PC-3 (cell line): ENCODE results near the gene MROH9. TPM values are rescaled to one million over a fixed set of nuclear protein-coding genes. Genes with fewer than 3 reads are reported as not detected.

Experiments
- ATAC-seq: fragments of 200-7000 bp; cut with Tn5 transposase; 2 replicates; pipeline ENCODE4 v1.9.1; 2020; ENCODE audit warnings: mild to moderate bottlenecking, moderate library complexity
- BruUV-seq: library from RNA; stranded (reverse); fragments of 400-500 nt; replicated peaks from 2 replicates; lab custom pipeline; 2021; lab: Mats Ljungman, UMichigan
- CTCF ChIA-PET: fragments of 300-600 bp; sonication (Branson Sonifier 250); formaldehyde crosslinking; loops from one replicate; lab custom pipeline; 2022; ENCODE audit warnings: antibody characterized with exemption; lab: Charles Lee
- POLR2A ChIA-PET: fragments of 300-600 bp; sonication (Branson Sonifier 250); formaldehyde crosslinking; loops from one replicate; lab custom pipeline; 2022; ENCODE audit warnings: antibody characterized with exemption; ENCODE audit not compliant: unreplicated experiment; lab: Charles Lee
- DNase-seq: peaks from one replicate; pipeline ENCODE4 v3.0.0-alpha.2; 2015
- H2AFZ ChIP-seq: fragments of 300-600 bp; sonication (generic); 2 replicates; pipeline ENCODE4 v1.6.0; 2016; ENCODE audit warnings: antibody characterized with exemption, low read length
- H3F3A ChIP-seq: fragments of 300-600 bp; sonication (generic); one replicate; pipeline ENCODE4 v1.6.0; 2017; ENCODE audit warnings: antibody characterized with exemption, low read length, control low read depth, mild to moderate bottlenecking; ENCODE audit not compliant: unreplicated experiment
- H3K27ac ChIP-seq: fragments of 300-600 bp; sonication (generic); 2 replicates; pipeline ENCODE4 v1.5.1; 2016; ENCODE audit warnings: mild to moderate bottlenecking, low read length
- H3K27me3 ChIP-seq: fragments of 300-600 bp; sonication (generic); 2 replicates; pipeline ENCODE4 v1.6.1; 2016; ENCODE audit warnings: low read length, mixed read lengths
- H3K36me3 ChIP-seq: fragments of 300-600 bp; sonication (generic); 2 replicates; pipeline ENCODE4 v1.6.1; 2016; ENCODE audit warnings: low read depth, mixed run types, low read length, mixed read lengths
- H3K4me1 ChIP-seq: fragments of 300-600 bp; sonication (generic); 2 replicates; pipeline ENCODE4 v1.5.1; 2016; ENCODE audit warnings: low read length; ENCODE audit not compliant: insufficient read depth
- H3K4me2 ChIP-seq: fragments of 300-600 bp; sonication (generic); 2 replicates; pipeline ENCODE4 v1.6.0; 2016; ENCODE audit warnings: low read length
- H3K4me3 ChIP-seq: fragments of 300-600 bp; sonication (generic); 2 replicates; pipeline ENCODE4 v1.5.1; 2016; ENCODE audit warnings: mild to moderate bottlenecking, low read length, mixed read lengths
- H3K79me2 ChIP-seq: fragments of 300-600 bp; sonication (generic); 2 replicates; pipeline ENCODE4 v1.6.1; 2017; ENCODE audit warnings: low read length, mixed read lengths
- H3K9ac ChIP-seq: fragments of 300-600 bp; sonication (generic); 2 replicates; pipeline ENCODE4 v1.6.0; 2016; ENCODE audit warnings: mild to moderate bottlenecking, low read length
- H3K9me2 ChIP-seq: fragments of 300-600 bp; sonication (generic); replicated peaks from 2 replicates; pipeline ENCODE4 v1.6.1; 2016; ENCODE audit warnings: mixed run types, low read length, mixed read lengths
- H3K9me3 ChIP-seq: fragments of 300-600 bp; sonication (generic); 2 replicates; pipeline ENCODE4 v1.6.1; 2016; ENCODE audit warnings: low read length, mixed read lengths
- H4K20me1 ChIP-seq: fragments of 300-600 bp; sonication (generic); 2 replicates; pipeline ENCODE4 v1.6.1; 2016; ENCODE audit warnings: low read length, mixed read lengths
- EZH2 ChIP-seq: fragments of 300-600 bp; sonication (generic); IDR thresholded peaks from one replicate; pipeline ENCODE4 v1.6.1; 2017; ENCODE audit warnings: antibody characterized with exemption, mild to moderate bottlenecking, low read length; ENCODE audit not compliant: unreplicated experiment
- EZH2phosphoT487 ChIP-seq: fragments of 300-600 bp; sonication (generic); IDR thresholded peaks from 2 replicates; pipeline ENCODE4 v1.6.1; 2018; ENCODE audit warnings: mild to moderate bottlenecking, antibody characterized with exemption, low read length, borderline replicate concordance
- intact Hi-C: fragments of 100-400 bp; cut with micrococcal nuclease; formaldehyde crosslinking; loops from 2 replicates; pipeline ENCODE4 v1.9.0; 2023
- total RNA-seq: library from RNA; depleted of rRNA; stranded (reverse); fragments of >200 nt; gene quantifications from 2 replicates; pipeline ENCODE4 v1.2.3, GENCODE V29; 2014
- TF ChIP-seq, protein P1 (sequence below): fragments of 300-600 bp; sonication (generic); conservative IDR thresholded peaks from 2 replicates; pipeline ENCODE4 v1.5.1; 2017; ENCODE audit warnings: antibody characterized with exemption, low read depth, mild to moderate bottlenecking, low read length

The MROH9 gene
- total RNA-seq, 1 experiment from 2014 or later = not detected

DNA sequence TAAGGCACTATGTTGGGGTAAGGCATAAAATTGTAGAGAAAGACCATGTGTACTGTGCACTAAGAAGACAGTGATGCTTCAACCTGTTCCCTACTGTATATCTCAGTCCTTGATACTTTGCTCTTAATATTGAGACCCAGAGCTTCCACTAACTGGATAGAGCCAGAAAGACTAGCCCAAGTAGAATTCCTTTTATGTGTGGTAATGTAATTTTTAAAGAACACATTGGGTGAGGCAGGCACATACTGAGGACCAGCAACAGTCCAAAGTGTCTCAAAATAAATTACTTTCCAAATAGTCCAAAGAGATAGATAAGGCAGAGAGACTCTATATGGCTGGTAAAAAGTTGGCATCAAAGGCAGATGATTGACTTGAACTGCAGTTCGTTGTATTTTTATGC, 31.4 kb upstream of the MROH9 start:
- Histone ChIP-seq H3F3A (no peaks in the 10 kb centered on the region), H3K36me3 (no peaks in the 10 kb centered on the region)
- no peak for ATAC-seq

DNA sequence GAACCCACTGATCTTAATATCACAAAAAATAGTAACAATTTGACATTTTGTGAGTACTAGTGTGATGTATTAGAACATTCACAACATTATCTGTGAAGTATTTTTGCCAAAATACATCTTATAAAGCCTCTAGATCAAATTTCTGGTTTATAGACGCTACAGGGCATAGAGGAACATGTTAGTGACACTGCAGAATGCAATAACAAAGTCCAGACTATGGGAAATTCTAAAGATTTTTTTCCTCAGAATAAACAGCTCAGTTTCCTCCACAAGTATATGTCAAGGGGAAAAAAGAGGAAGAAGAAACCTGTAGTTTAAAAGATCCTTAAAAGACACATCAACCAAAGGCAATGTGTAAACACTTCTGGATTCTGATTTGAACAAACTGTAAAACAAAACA, 26.4 kb upstream of the MROH9 start:
- TF ChIP-seq, protein P1, sequence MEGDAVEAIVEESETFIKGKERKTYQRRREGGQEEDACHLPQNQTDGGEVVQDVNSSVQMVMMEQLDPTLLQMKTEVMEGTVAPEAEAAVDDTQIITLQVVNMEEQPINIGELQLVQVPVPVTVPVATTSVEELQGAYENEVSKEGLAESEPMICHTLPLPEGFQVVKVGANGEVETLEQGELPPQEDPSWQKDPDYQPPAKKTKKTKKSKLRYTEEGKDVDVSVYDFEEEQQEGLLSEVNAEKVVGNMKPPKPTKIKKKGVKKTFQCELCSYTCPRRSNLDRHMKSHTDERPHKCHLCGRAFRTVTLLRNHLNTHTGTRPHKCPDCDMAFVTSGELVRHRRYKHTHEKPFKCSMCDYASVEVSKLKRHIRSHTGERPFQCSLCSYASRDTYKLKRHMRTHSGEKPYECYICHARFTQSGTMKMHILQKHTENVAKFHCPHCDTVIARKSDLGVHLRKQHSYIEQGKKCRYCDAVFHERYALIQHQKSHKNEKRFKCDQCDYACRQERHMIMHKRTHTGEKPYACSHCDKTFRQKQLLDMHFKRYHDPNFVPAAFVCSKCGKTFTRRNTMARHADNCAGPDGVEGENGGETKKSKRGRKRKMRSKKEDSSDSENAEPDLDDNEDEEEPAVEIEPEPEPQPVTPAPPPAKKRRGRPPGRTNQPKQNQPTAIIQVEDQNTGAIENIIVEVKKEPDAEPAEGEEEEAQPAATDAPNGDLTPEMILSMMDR = no peak
- no peak for TF ChIP-seq EZH2
- TF ChIP-seq EZH2phosphoT487 = no peak
- H3K4me3 ChIP-seq = no peak overlapping the region
- CTCF ChIA-PET = interaction anchor here (0.8 kb wide), 2 partner anchors 18 to 21 kb away, joined by 3 read pairs; no protein-coding TSS in a partner anchor

More for the DNA sequence above, 31.4 kb upstream of the MROH9 start:
- CTCF ChIA-PET = no interaction called here
- no peak overlapping the region for H3K27ac ChIP-seq
- no peaks in the 10 kb centered on the region for H3K79me2 ChIP-seq
- H3K4me2 ChIP-seq = no peak overlapping the region
- POLR2A ChIA-PET = no interaction called here
- no peak for DNase-seq
- no peak overlapping the region for H3K9ac ChIP-seq
- no TSS peak for BruUV-seq
- no peak overlapping the region for H3K4me3 ChIP-seq
- no peak overlapping the region for H2AFZ ChIP-seq
- H3K9me2 ChIP-seq = no peaks in the 10 kb centered on the region
- no peaks in the 10 kb centered on the region for H3K9me3 ChIP-seq
- peaks cover 49% of the 10 kb centered on the region for H3K27me3 ChIP-seq
- no peaks in the 10 kb centered on the region for H4K20me1 ChIP-seq
- TF ChIP-seq EZH2phosphoT487 (no peak), EZH2 (no peak)
- TF ChIP-seq, protein P1 = no peak
- intact Hi-C loops = no loop called here
- no peaks in the 10 kb centered on the region for H3K4me1 ChIP-seq

DNA sequence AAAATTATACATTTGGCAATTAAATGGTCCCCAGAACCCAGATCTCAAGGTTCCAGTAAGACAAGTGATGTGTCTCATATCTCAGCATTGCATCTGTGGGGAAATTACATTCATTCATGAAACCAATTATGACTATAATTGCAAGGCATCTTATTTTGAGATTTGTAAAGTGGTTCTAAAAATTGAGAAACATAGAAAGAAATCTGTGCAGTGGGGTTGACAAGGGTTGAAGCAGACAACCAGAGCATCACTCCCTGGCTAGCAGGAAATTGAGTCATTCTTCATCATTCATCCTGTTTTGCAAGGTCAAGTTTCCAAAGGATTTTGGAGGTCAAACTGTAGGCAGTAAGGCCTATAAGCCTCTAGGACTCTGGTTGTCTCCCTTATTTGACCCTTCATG, 25.1 kb upstream of the MROH9 start:
- Histone ChIP-seq H3K4me1 (no peaks in the 10 kb centered on the region), H3K36me3 (no peaks in the 10 kb centered on the region), H3F3A (no peaks in the 10 kb centered on the region), H3K9me3 (no peaks in the 10 kb centered on the region), H3K27me3 (peaks cover 33% of the 10 kb centered on the region), H3K4me3 (no peak overlapping the region), H3K9me2 (no peaks in the 10 kb centered on the region), H3K9ac (no peak overlapping the region), H3K27ac (no peak overlapping the region), H3K4me2 (no peak overlapping the region), H4K20me1 (no peaks in the 10 kb centered on the region), H3K79me2 (no peaks in the 10 kb centered on the region), H2AFZ (no peak overlapping the region)
- peak; percentile 28 for DNase-seq
- intact Hi-C loops = no loop called here
- ATAC-seq = no peak
- POLR2A ChIA-PET = no interaction called here
- TF ChIP-seq, protein P1 = no peak
- TF ChIP-seq EZH2 (no peak), EZH2phosphoT487 (no peak)
- BruUV-seq = no TSS peak
- CTCF ChIA-PET = no interaction called here

More for the DNA sequence above, 26.4 kb upstream of the MROH9 start:
- ATAC-seq (no peak), DNase-seq (no peak)
- no peak overlapping the region for H3K9ac ChIP-seq
- intact Hi-C loops = no loop called here
- no TSS peak for BruUV-seq
- no peaks in the 10 kb centered on the region for H3F3A ChIP-seq
- peaks cover 33% of the 10 kb centered on the region for H3K27me3 ChIP-seq
- no peaks in the 10 kb centered on the region for H3K36me3 ChIP-seq
- no peak overlapping the region for H3K27ac ChIP-seq
- no peaks in the 10 kb centered on the region for H3K9me3 ChIP-seq
- no peaks in the 10 kb centered on the region for H4K20me1 ChIP-seq
- H3K4me2 ChIP-seq = no peak overlapping the region
- POLR2A ChIA-PET = no interaction called here
- H3K9me2 ChIP-seq = no peaks in the 10 kb centered on the region
- H3K79me2 ChIP-seq = no peaks in the 10 kb centered on the region
- H2AFZ ChIP-seq = no peak overlapping the region
- no peaks in the 10 kb centered on the region for H3K4me1 ChIP-seq
